Kidney epithelial cell (primary cell): ENCODE results near the gene ATF5. TPM values are rescaled to one million over a fixed set of nuclear protein-coding genes. Genes with fewer than 3 reads are reported as not detected.
"Not testable (repeated sequence)": the region's sequence is repeated elsewhere in the genome, so short reads cannot be mapped to it uniquely, and the experiment has no call there.

Experiments used
- DNase-seq: peaks from one replicate; pipeline ENCODE4 v3.0.0-alpha.2; 2010; ENCODE audit warnings: low read depth
- H3K27me3 ChIP-seq: 2 replicates; pipeline ENCODE4 v1.6.0; 2011; ENCODE audit warnings: low read length; ENCODE audit not compliant: control insufficient read depth, insufficient read depth
- H3K36me3 ChIP-seq: 2 replicates; pipeline ENCODE4 v1.5.1; 2011; ENCODE audit warnings: low read length; ENCODE audit not compliant: control insufficient read depth, insufficient read depth
- H3K4me3 ChIP-seq: 2 replicates; pipeline ENCODE4 v1.5.1; 2011; ENCODE audit warnings: low read depth, mild to moderate bottlenecking, control low read depth, low read length
- CTCF ChIP-seq: IDR thresholded peaks from 2 replicates; pipeline ENCODE4 v1.5.1; 2011; ENCODE audit warnings: mild to moderate bottlenecking, moderate library complexity, low read length, control low read depth, inconsistent platforms; ENCODE audit not compliant: insufficient read depth, poor library complexity, severe bottlenecking
- total RNA-seq: library from RNA; depleted of rRNA; stranded (reverse); fragments of >200 nt; gene quantifications from 2 replicates; pipeline ENCODE4 v1.2.3, GENCODE V29; 2015

Gene ATF5
- total RNA-seq, 1 donor from 2014 or later = 22.4 TPM

DNA sequence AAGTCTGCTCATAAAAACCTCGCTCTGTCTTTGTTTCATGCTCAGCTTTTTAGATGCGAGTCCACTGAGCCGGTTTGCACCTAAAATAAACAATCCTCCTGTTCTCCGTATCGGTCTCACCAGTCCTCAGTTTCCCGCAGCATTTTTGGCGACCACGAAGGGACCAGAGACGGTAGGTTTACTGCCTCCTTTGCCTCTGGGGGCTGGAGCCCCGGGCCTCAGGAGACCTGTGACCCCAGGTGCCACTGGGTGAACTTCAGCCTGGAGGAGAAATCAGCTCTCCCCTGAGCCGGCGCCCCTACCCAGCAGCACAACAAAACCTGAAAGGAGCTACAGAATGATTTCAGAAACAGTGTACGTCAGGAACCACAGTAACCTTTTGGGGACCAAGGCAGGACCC, 23.9 kb downstream of the ATF5 start:
- peaks cover 25% of the 10 kb centered on the region for H3K27me3 ChIP-seq
- H3K36me3 ChIP-seq = no peaks in the 10 kb centered on the region
- no peak overlapping the region for H3K4me3 ChIP-seq
- DNase-seq = no peak
- no peak for TF ChIP-seq CTCF

- no peak for TF ChIP-seq CTCF
- Histone ChIP-seq H3K27me3 (peaks cover 25% of the 10 kb centered on the region), H3K4me3 (no peak overlapping the region), H3K36me3 (no peaks in the 10 kb centered on the region)
- DNase-seq = no peak
Measured at GRCh38 chr19:49953416-49953815, 24.4 kb downstream of the ATF5 start.

GRCh38 chr19:49954092-49954829, 25.3 kb downstream of the ATF5 start:
- H3K27me3 ChIP-seq = peaks cover 25% of the 10 kb centered on the region
- no peak for TF ChIP-seq CTCF
- H3K36me3 ChIP-seq = no peaks in the 10 kb centered on the region
- no peak for DNase-seq
- no peak overlapping the region for H3K4me3 ChIP-seq

DNA sequence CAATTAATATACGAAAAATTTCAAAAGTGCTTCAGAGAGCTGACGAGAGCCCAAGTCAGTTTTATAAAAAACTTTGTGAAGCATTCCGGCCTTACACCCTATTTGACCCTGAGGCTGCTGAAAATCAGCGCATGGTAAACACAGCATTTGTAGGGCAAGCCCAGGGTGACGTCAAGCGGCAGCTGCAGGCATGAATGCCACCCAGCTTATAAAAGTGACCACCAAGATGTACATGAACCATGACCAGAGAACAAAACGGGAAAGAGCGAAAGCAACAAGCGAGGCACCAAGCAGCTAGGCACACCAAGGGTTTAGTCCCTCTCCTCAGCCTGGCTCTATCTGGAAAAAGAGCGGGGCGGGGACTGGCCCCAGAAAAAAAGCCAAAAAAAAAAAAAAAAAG, 25.9 kb downstream of the ATF5 start:
- peaks cover 25% of the 10 kb centered on the region for H3K27me3 ChIP-seq
- no peak for DNase-seq
- no peaks in the 10 kb centered on the region for H3K36me3 ChIP-seq
- TF ChIP-seq CTCF = no peak
- H3K4me3 ChIP-seq = no peak overlapping the region

GRCh38 chr19:49956115-49956495, 27.1 kb downstream of the ATF5 start:
- H3K27me3 ChIP-seq = peaks cover 25% of the 10 kb centered on the region
- no peak for TF ChIP-seq CTCF
- no peaks in the 10 kb centered on the region for H3K36me3 ChIP-seq
- DNase-seq = no peak
- H3K4me3 ChIP-seq = no peak overlapping the region

DNA sequence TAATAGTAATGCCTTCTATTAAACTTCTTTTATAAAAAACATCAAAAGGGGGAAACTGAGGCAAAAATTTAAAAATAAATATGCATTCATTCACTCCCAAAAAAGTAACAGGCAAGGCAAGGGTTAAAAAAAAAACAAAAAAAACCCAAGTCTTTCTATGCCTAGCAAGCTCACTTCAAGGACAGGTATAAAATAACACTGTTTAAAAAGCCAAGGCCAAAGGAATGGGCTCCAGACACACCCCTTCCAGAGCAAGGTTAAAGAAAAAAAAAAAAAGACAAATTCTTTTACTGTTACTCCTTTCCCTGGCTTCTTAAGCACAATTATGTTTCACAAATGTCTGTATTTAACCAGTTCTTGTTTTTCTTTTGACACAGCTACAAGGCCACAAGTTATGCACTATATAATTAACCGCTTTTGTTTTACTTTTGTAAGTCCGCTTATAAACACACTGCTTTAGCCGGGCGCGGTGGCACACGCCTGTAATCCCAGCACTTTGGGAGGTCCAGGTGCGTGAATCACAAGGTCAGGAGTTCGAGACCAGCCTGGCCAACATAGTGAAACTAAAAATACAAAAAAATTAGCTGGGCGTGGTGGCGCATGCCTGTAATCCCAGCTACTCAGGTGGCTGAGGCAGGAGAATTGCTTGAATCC, 28.4 kb downstream of the ATF5 start:
- Histone ChIP-seq H3K4me3 (no peak overlapping the region), H3K27me3 (peaks cover 19% of the 10 kb centered on the region), H3K36me3 (no peaks in the 10 kb centered on the region)
- no peak for DNase-seq
- no peak for TF ChIP-seq CTCF

- peaks cover 16% of the 10 kb centered on the region for H3K27me3 ChIP-seq
- H3K4me3 ChIP-seq, DNase-seq, H3K36me3 ChIP-seq: not testable (repeated sequence)
Measured at GRCh38 chr19:49958144-49958543, 29.1 kb downstream of the ATF5 start.

DNA sequence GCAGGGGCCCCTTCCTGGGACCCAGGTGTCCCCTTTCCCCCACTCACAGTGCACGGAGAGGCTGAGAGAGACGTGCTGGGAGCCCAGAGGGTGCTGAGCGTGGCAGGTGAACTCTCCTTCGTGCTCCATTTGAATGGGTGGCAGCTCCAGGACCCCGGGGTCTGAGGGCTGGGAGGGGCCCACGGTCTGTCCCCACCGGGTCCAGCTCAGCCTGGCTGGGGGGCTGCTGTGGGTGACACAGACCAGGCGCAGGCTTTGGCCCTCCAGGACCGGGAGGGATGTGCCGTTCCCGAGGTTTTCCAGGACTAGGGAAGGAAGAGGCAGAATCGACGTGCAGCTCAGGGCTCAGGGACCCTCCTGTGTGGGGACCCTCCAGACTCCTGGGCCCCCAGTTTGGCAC, 29.6 kb downstream of the ATF5 start:
- H3K36me3 ChIP-seq, DNase-seq, H3K4me3 ChIP-seq: not testable (repeated sequence)
- peaks cover 11% of the 10 kb centered on the region for H3K27me3 ChIP-seq

- not testable (repeated sequence) for H3K4me3 ChIP-seq, H3K36me3 ChIP-seq, DNase-seq, H3K27me3 ChIP-seq
Measured at GRCh38 chr19:49959892-49960291, 30.9 kb downstream of the ATF5 start.
